Stimulated activated CD4-positive, alpha-beta T cell treated with anti-CD3 and anti-CD28 coated beads, Interleukin-1b, Interleukin-23, amount 100 ng/mL, for 48 hours (primary cell): ENCODE results near the gene OR8B3.

Experiments
- DNase-seq: peaks from one replicate; pipeline ENCODE4 v3.0.0-alpha.2; 2020

OR8B3 gene

DNA sequence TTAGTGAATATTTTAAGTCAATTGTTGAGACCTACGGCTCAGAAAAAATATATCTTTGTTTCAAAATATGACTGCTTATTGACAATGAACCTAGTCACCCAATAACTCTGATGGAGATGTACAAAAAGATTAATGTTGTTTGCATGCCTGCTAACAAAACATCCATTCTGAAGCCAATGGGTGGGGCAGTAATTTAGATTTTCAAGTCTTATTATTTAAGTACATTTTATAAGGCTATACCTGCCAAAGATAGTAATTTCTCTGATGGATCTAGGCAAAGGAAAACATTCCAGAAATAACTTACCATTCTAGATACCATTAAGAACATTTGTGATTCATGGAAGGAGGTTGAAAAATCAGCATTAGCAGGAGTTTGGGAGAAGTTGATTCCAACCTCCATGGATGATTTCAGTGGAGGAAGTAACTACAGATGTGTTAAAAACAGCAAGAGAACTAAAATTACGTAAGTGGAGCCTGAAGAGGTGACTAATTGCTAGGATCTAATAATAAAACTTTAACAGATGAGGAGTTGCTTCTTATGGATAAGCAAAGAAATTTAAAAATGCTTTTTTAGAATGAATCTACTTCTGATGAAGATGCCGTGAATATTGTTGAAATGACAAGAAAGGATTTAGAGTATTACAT lies 52.4 kb downstream of the OR8B3 start:
- no peak for DNase-seq
